Right ventricle myocardium inferior (tissue), 1 donor: Measurements from ENCODE around the gene NHLH1. TPM values are rescaled to one million over a fixed set of nuclear protein-coding genes. Genes with fewer than 3 reads are reported as not detected.

ENCODE experiments used
- ATAC-seq: fragments of 200-7000 bp; cut with Tn5 transposase; one replicate; pipeline ENCODE4 v1.9.1; 2020; ENCODE audit warnings: mild to moderate bottlenecking, moderate library complexity
- DNase-seq: peaks from one replicate; pipeline ENCODE4 v3.0.0; 2021; ENCODE audit errors: missing footprints
- intact Hi-C: fragments of 100-400 bp; cut with DNase I; formaldehyde crosslinking; loops from one replicate; pipeline ENCODE4 v1.11.0; 2022
- long read RNA-seq: library from polyadenylated mRNA; unstranded; transcript quantifications from one replicate; pipeline ENCODE4 v2.0.0, GENCODE V29; 2021
- total RNA-seq: library from RNA; stranded (reverse); fragmentation: NEBNext Ultra II Directional; extraction: Animal tissue kit (Norgen Biotek cat#: 25700); gene quantifications from one replicate; pipeline ENCODE4 v1.2.1, GENCODE V29; 2021
- donor health status: DM: no; HTN: yes; CAD: no; lungs with severe emphysema.

Gene NHLH1
- total RNA-seq: not detected
- long read RNA-seq: 0 reads

DNA sequence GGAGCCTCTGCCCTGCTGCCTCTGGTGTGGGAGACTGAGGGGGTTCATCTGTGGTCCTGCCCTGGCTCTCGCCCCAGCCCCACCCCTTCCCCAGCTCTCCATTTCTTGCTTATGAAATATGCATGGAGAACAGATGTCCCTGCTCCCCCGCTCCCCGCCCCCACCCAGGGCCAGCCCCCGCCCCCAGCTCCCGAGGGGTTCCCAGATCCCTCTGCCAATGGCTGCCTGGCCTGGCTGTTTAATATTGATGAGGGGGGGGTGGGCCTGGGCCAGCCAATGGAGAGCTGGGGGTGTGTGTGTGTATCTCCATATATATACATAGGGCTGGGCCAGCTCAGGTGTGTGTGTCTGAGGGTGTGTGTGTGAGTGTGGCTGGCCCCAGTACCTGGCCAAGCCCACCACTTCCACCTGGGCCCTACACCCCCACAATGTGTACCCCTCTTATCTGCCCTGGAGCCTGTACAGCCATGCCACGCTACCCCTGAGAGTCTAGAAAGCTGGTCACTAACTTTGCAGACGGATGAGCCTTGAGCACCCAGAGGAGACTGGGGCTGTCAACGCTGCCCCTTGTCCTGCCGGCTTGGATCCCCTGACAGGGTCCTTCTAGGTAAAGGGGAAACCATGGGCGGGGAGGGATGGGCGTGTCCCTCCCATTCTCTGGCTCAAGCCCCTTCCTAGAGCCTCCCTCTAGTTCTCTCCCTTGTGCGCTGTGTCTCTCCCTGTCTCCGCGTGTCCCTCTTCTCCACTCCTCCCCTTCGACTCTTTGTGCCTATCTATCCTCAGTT, at the start of gene NHLH1:
NHLH1 (plus strand) TSS at position 341 of the 785 bp plus-strand sequence. CDS start 3,661 bp downstream, outside the sequence.
- DNase-seq: no peak
- no peak for ATAC-seq
- intact Hi-C loops: no loop called here

DNA sequence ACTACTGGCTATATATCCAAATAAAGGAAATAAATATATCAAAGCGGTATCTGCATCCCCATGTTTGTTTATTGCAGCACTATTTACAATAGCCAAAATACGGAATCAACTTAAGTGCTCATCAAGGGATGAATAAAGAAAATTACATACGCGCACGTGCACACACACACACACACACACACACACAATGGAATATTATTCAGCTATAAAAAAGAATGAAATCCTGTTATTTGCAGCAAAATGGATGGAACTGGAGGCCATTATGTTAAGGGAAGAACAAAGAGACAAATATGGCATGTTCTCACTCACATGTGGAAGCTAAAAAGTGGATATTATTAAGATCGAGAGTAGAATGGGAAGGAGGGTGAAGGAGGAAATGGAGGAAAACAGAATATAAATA, 44.0 kb upstream of the NHLH1 start:
- ATAC-seq (no peak), DNase-seq (no peak)
- intact Hi-C loops: no loop called here

GRCh38 chr1:160325252-160325651, 41.6 kb upstream of the NHLH1 start:
- intact Hi-C loops: no loop called here
- ATAC-seq (no peak), DNase-seq (no peak)

GRCh38 chr1:160326418-160326817, 40.5 kb upstream of the NHLH1 start:
- DNase-seq (no peak), ATAC-seq (no peak)
- intact Hi-C loops: no loop called here

- DNase-seq (no peak), ATAC-seq (no peak)
- intact Hi-C loops: no loop called here
Measured at GRCh38 chr1:160328184-160328583, 38.7 kb upstream of the NHLH1 start.

GRCh38 chr1:160330119-160330518, 36.8 kb upstream of the NHLH1 start:
- no peak for DNase-seq
- intact Hi-C loops: no loop called here
- no peak for ATAC-seq

DNA sequence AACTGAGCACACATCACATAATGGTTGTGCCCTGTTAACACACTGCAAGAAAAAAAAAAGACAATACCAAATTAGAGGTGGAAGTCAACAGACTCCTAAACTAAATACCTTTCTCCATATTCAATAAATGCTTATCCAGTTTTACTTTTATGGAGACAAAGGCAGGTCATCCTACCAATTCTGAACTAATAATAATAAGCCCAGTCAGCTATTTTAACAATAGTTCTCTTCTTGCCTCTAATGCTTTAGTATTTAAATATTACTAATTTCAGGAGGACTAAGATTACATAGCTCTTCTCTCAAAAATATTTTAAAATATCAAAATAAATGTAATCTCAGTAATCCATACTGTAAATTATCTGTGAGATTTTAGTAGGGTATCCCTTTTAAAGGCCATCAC, 34.4 kb upstream of the NHLH1 start:
- DNase-seq (no peak), ATAC-seq (no peak)
- intact Hi-C loops: no loop called here

DNA sequence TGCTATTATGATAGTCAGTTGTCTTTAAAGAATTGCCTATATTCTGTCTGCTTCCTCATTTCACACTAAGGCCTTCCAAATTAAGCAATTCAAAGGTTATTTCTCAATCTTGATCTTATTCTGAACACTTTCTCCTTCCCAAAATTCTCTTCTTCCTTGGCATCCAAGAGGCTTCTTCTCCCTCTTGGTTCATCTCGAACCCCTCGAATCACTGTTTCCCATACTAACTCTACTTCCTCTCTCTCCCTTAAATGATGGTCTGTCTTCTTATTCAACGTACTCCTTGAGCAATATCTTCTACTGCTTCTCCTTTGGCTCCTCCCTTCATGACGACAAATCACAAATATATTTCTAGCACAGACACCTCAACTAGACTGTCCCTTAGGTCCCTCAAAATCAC, 28.3 kb upstream of the NHLH1 start:
- ATAC-seq: no peak
- no peak for DNase-seq
- intact Hi-C loops: loop anchor here (5.0 kb wide), 1 partner anchor 46 kb away; no protein-coding TSS in a partner anchor

- intact Hi-C loops: no loop called here
- ATAC-seq: no peak
- DNase-seq: no peak
Measured at GRCh38 chr1:160340146-160340545, 26.7 kb upstream of the NHLH1 start.

GRCh38 chr1:160340866-160341265, 26.0 kb upstream of the NHLH1 start:
- DNase-seq: no peak
- intact Hi-C loops: no loop called here
- ATAC-seq: no peak

- ATAC-seq (peak; percentile 7), DNase-seq (no peak)
- intact Hi-C loops: no loop called here
Measured at GRCh38 chr1:160342526-160342925, 24.3 kb upstream of the NHLH1 start.

GRCh38 chr1:160342953-160343869, 23.7 kb upstream of the NHLH1 start, which contains the start of the genes COPA and NCSTN:
TSS of gene COPA (minus strand) at chr1:160343250. CDS start at chr1:160343170, 80 bp downstream.
TSS of gene NCSTN (plus strand) at chr1:160343383. CDS start at chr1:160343397, 14 bp downstream.
- ATAC-seq (peak; percentile 99), DNase-seq (peak; percentile 95)
- intact Hi-C loops: no loop called here

DNA sequence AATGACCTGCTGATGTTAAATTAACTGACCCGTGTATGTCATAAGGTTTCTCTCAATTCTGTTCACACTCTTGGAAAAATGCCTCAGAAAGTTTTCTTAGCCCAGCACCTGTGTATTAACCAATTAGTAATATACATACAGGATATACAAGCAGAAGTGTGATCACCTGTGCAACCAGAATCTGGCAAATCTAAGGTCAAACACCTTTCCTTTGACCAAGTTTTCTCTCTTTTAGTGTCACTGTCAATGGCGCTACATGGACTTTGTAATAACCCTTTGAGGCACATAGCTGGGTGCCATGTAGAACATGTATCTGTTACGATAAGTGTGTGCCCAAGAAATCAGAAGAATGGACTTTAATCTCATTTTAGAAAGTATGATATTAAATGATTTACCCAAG, 22.6 kb upstream of the NHLH1 start:
- no peak for DNase-seq
- intact Hi-C loops: no loop called here
- no peak for ATAC-seq

DNA sequence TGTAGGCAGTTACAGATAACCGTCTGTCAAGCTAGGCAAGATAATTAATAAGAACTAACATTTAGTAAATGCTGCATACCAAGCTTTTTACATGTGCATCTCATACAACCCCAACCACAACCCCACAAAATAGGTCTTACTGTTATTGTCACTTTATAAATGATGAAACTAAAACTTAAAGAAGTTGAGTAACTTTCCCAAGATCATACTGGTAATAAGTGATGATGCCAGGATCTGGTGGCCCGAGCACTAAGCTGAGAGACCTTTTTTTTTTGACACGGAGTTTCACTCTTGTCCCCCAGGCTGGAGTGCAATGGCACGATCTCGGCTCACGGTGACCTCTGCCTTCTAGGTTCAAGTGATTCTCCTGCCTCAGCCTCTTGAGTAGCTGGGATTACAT, 21.9 kb upstream of the NHLH1 start:
- intact Hi-C loops: no loop called here
- no peak for DNase-seq
- no peak for ATAC-seq

- intact Hi-C loops: no loop called here
- ATAC-seq: no peak
- DNase-seq: no peak
Measured at GRCh38 chr1:160346463-160346862, 20.4 kb upstream of the NHLH1 start.

GRCh38 chr1:160346958-160347357, 19.9 kb upstream of the NHLH1 start:
- ATAC-seq (no peak), DNase-seq (no peak)
- intact Hi-C loops: no loop called here

- intact Hi-C loops: no loop called here
- DNase-seq (no peak), ATAC-seq (peak; percentile 77)
Measured at GRCh38 chr1:160351629-160352028, 15.2 kb upstream of the NHLH1 start.

DNA sequence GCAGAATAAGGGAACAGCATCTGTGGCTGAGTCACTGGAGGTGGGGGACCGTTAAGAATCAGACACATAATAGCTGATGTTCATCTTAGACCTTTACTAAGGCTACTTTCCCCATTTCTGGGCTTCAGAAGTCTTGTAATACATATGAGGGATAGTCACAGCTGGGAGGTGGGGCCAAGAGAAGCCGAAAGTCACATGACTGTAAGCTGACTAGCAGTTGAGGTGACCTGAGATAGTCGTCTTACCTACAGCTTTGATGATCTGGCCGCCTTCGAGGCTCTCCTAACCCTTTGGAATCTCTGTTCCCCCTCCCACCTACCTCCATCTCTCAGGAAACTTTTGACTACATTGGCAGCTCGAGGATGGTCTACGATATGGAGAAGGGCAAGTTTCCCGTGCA, 14.3 kb upstream of the NHLH1 start:
- intact Hi-C loops: no loop called here

DNA sequence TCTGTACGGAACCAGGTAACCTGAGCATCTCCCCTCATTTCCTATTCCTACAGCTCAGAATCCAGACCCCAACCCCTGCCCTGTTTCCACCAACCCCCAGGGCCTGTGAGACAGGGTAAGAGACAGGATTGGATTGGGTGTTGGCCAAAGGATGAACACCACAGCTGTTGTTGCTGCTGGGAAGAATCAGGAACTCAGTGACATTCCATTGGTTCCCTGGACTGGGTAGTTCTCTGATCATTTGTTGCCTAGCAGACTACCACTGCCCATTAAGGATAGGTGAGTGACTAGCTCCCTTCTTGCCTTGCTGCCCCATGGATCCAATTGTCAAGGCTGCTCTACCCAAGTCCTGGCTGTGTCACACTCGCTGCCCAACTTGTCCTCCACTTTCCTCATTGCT, 13.6 kb upstream of the NHLH1 start:
- intact Hi-C loops: no loop called here
- no peak for ATAC-seq
- no peak for DNase-seq

More for the DNA sequence above, 14.3 kb upstream of the NHLH1 start:
- DNase-seq: no peak
- ATAC-seq: no peak
